GM19025 (cell line): ENCODE data around the gene CEP78.

Source experiments
- ATAC-seq: cut with Tn5 transposase; IDR thresholded peaks from one replicate; pipeline ENCODE4 v1.9.1; 2021; ENCODE audit warnings: mild to moderate bottlenecking, low read depth, moderate library complexity; ENCODE audit not compliant: unreplicated experiment

Gene CEP78

DNA sequence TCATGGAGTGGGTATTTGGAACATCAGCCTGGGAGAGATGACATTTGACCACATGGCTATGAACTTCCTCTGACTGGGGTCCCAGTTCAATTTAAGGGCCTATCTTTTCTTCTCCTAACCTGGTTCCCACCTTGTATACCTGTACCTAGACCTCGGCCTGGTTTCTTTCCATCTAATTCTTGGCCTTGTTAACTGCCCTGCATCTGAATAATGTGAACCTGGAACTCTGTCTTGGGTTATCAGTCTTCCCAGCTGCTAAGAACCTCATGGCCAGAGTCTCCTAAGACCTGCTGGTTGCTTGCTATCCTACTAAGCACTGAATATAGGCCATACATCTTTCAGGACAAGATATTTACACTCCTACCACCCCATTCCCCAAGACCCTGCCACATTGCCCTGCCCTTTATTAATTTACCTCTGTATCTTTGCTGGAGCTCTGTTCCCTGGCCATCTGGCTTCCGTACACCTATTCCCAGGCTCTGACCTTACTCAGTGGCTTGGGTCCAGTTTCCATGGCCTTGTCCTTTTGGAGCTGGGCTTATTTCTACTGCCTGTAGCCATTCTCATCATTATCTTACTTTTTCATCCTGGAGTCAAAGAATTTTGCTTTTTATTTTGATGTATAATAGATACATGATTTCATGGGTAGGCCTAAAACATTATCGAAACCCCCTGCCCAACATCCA, 67.6 kb downstream of the CEP78 start:
- ATAC-seq = no peak

DNA sequence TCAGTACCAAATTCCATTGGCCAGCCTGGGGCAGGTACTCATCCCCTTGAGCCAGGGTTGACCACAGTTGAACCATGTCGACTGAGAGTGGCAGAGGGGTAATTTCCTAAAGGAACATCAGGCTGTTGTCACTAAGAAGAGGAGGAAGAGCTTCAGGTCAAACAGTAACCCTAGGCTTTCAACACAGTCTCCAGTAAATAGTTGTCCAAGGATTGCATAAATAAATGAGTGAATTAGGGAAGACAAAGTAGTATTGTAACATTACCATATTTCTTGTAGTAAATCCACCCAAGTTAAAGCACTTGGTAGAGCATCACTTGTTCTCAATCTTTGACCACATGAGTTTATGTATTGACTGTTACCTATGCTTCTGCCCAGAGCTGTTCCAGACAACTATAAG, 68.5 kb downstream of the CEP78 start:
- ATAC-seq = no peak

DNA sequence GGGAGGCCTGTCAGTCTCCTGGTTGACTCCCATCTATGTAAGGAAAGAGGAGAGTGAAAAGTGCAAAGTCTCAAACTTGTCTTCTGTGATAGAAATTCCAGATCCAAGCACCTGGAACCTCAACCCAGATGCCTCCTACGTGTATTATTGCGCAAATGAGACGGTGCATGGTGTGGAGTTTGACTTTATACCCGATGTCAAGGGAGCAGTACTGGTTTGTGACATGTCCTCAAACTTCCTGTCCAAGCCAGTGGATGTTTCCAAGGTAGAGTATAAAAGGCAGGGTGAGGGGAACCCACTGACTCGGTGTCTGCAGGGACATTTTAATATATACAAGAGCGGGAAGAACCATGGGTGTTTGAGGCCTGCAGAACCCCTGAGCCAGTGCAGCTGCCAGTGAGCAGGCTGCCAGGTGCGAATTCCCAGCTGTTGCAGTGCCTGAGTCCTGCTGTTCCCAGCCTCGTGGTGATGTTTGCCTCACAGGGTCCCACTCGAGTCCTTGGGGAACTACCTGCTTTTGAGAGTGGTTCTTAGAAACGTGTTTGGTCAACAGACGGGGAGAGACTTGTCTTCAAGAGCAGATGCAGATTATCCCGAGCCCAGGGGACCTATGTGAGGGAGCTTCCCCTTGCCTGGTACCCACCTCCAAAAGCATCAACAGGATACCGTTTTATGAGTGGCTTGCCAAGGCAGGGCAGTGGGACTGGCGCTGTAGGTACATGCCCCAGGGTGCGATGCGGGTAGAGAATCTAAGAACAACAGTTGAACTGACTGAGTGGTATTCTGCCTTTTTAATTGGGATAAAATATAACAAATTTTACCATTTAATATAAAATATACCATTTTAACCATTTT, 70.6 kb downstream of the CEP78 start:
- no peak for ATAC-seq

DNA sequence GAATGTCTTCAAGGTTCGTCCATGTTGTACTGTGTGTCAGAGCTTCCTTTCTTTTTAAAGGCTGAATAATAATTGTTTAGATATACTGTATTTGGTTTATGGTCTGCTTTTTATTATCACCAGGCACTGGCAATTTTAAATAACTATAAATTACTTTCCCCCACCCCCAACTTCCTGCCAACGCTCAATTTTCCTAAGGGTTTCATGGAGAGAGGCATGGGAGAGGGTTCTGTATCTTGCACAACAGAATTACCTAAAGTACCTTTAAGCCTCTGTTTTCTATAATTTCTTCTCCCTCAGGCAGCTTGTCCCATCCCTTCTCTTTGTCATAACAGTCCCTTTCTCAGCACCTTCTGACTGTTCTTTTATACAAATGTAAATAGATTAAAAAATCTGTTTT, 71.5 kb downstream of the CEP78 start:
- ATAC-seq = no peak

DNA sequence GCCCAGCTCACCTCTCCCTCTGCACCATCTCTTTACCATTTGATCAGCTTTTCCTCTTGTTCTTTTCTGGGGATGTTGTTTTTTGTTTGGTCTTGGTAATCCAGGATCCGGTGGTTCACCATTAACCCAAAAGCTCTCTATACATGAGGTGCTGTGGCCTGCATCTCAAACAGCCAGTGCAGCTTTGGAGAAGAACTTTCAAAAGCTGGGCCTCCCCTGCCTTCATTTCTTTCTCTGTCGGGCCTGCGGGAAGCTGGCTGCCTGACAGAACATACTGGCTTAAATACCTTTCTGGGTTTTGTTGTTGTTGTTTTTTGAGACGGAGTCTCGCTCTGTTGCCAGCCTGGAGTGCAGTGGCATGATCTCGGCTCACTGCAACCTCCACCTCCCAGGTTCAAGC, 73.2 kb downstream of the CEP78 start:
- ATAC-seq = no peak

DNA sequence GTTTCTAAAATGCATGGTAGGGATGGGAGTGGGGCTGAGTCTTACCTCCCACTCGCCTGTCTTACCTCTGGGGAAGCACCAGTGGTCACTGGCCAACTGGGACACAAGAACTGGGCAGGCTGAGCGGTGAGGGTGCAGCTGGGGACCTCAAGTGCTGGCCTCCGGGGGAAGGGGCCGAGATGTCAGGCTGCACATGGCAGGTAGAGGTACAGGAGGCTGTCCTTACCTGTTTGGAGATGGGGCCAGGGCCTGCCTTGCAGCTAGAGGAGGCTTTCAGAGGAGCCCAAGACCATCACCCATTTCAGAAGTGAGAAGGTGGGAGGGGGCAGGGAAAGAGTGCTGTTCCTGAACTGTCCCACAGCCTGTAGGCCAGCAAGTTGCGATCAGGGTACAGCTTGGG, 75.2 kb downstream of the CEP78 start:
- no peak for ATAC-seq

DNA sequence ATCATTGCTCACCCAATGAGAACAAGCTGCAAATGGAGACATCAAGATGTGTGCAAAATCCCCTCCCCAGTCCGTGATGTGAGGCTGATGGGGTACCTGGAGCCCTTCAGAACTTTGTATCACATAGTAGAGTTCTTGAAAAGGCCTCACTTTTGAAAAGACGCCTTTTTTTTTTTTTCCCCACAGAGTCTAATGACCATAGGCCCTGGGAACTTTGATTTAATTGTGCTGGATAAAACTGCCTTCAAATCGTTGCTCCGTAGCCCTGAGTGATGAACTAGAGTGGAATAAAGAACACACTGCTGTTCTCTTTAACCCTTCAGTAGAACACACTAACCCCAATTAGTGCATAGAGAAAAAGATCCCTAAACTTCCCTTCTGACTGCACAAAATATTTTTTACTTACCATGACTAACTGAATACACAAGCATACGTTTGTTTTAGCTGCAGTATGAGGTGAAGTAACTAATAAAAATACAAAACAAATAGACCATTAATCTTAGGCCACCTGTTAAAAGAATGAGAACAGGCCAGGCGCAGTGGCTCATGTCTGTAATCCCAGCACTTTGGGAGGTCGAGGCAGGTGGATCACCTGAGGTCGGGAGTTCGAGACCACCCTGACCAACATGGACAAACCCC, 76.1 kb downstream of the CEP78 start:
- no peak for ATAC-seq

DNA sequence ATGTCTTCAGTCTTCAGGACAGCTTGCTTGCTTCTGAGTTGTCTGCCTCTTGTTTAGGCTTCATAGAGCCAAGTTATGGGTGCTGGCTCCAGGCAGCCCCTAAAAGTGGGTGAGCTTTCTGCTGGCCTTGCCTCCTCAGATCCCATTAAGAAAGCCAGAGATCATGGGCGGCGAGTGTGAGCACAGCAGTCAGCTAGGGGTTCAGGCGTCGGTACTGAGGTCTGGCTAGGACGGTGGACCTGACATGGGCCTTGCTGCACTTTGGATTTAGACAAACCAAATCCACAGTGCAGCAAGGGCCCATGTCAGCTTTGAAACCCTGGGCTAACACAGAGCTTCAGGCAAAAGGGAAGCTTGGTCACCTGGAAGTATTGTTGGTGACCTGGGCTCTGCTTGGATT, 78.7 kb downstream of the CEP78 start:
- no peak for ATAC-seq

DNA sequence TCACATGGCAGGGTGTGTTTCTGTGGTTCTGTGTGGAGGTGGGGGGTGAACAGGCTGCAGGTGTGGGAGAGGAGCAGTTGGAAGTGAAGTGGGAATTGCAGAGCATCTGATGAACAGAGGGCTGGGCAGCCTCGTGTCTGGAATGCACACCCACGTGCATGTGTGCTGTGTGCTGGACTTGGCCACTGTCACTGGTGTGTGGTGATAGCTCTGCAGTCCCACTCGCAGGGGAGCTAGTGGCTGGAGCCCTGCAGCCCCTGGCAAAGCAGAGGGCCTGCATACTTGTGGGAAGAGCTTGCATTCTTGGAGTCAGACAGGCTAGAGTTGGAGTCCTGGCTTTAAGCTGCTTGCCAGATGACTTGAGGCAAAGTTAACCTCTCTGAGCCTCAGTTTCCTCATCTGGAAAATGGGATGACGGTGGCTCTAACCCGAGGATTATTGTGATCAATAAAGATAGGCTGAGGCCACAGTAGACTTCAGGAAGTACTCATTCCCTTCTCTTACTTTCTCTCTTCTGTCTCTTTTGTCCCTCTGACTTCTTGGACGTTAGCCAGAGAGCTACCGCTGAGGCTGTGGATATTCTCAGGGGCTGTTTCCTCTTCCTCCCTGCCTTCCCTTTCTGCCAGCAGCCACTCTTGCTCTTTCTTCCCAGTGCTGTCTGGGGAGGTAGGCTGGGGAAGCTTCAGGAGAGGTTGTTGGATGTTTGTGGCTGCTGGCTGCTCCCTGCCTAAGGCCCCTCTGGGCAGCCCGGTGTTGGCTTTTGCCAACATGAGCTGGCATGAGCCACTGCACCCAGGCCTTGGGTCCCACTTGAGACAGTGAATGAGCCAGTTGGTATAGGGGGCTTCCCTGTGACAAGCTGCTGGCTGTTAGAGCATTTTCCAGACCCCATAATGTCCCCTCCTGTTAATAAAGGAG, 79.3 kb downstream of the CEP78 start:
- no peak for ATAC-seq

DNA sequence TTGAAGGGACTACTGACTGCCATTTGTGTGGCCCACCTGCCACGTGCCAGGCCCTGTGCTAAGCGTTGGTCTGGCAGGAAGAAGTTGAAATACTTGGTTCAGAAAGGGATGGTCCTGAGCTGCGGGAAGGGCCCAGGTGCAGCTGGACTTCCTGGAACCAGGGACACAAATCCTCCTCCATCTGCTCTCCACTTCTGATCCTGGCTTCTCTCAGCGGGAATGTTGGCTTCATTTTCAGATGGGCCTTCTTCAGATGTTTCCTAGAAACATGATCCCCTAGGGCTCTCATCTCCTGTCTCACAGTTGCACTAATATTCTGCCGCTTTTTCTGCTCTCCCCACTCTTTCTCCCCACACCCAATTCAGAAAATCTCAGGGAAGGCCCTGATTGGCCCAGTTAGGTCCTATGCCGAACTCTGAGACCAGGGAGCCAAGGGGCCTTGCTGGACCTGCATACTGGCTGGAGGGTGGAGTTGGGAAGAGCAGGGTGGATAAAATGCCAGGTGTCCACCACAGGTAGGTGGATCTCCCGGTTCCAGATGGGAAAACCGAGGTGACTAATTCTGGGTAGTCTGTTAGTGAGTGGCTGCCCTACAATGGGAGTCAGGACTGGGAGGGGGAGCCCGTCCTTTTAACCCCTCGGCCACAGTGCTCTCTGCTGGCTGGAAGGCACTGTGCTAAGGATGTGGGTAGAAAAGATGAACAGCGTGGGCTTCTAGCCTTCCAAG, 80.5 kb downstream of the CEP78 start:
- no peak for ATAC-seq

DNA sequence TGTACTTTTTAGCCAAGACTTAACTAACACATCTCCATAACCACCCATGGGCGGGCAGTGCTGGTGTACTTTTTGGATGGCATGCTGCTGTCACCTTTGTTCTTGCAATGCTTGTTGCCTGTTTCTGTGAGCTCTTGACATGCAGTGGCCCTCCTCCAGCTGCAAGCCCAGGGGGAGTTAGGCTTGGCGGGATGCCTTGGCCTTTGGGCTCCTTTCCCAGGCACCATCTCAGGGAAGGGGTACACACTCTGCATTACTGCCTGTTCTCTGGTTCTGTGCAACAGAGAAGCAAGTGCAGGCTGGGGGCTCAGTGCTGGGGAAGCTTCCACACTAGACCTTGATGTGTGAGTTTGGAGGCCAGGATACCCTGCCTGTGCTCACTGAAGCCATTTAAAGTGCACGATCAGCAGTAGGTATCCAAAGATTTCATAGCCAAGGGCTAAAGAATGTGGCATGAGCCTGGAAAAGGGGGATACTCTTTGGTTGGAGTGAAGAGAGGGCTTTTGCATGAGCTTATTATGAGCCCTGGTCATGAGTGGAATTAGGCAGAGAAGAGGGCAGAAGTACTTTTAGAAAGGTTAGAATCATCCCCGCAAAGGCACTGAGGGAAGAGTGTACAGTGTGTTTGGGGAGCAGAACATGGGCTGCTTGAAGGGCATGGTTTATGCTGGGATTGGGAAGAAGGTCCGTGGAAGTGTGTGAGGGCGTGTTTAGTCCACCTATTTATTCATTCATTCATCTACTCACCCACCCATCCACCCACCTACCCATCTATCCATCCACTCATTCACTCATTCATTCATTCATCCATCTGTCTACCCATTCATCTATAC, 83.5 kb downstream of the CEP78 start:
- ATAC-seq = no peak

DNA sequence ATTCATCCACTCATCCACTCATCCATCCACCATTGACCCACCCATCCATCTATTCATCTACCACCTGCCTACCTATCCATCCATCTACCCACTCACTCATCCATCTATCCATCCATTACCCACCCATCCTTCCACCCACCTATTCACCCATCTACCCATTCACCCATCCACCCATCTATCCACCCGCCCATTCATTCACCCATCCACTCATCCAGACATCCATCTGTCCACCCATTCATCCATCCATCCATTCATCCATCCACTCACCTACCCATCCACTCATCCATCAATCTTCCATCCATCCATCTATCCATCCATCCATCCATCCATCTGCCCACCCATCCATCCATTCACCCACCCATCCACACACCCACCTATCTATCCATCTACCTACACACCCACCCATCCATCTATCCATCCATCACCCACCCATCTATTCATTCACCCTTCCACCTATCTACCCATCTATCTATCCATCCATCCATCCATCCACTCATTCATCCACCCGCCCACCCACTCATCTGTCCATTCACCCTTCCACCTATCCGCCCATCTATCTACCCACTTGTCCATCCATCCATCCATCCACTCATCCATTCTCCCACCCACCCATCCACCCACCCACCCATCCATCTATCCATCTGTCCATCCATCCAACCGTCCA, 84.3 kb downstream of the CEP78 start:
- ATAC-seq = no peak

DNA sequence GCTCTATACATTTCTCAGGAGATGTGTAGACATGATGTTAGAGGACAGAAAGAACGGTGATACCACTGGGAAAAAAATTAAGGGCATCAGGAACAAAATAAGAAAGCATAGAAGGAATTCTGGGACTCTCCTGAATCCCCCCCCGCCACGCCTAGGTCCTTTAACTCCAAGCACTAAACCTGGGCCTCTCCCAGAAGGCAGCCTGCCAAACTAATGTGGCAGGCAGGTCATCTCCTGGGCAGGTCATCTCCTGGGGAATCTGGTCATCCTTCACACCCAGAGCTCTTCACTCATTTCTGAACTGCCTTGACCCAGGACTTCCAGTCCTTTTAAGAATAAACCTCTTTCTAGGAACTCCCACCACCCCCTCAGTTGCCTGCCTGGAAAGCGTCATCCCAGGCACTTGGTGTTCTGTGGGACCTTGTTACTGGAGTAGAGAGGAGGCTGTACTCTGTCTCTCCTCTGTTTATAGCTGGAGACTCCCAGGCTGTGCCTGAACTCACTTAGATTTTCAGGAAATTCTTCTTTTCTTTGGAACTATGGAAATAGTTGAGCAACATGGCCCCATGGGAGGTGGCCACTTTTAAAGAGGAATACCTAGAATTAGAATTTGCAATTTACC, 85.1 kb downstream of the CEP78 start:
- no peak for ATAC-seq

DNA sequence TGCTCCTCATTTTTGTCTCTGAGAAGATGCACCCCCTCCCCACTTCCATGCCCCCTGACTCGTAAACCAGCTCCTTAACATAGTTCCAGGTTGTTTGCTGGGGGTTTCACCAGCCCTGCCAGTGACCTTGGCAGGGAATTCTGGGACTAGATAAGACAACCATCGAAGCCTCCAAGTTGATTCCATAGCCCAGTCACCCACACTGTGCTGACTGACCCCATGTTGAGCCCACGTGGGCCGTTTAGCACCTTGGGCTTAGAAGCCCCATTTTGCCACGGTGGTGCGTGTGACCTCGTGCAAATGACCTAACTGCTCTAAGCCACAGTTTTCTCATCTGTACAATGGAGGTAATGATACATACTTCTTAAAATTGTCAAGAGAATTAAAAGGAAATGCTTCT, 85.6 kb downstream of the CEP78 start:
- no peak for ATAC-seq

DNA sequence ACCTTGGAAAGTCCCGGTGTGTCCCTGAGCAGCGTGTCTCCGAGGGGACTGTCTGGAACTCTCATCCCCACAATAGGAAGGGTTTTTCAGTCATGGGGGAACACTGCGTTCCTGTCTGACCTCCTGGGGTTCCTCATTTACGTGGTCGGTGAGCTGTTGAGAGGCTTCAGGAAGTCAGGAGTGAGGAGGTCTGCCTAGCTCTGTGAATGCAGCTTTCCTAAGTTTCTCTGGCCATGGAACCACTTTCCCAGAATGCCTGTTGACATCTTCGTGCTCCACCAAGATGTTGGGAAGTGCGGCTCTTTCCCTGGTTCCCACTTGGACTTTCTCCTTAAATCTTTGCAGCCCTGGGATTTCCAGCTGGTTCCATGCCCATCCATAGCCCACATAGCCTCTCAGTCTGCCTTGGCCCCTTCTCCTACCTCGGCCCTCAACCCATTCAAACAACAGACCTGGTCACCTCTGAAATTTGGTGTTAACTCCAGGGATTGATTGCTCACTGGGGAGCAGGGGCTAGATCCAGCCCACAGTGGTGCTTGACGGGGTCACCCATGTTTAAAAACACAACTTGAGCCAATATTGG, 88.3 kb downstream of the CEP78 start:
- no peak for ATAC-seq

DNA sequence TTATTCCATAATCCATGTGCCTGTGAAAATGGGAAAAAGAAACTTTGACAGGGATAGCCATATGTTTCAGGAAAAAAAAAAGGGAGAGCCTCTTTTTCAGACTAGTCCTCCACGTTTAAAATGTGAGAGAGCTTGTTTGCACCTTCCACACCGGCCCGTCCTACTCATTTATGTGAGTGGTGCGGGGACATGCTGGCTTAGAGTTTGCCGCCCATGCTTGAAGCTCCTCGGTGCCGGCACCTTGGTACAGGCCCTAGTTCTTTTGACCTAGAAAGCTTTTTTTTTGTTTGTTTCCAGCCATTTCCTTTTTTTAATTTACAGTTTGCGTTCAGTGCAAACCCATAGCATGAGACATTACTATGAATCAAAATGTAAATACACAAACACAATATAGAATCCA, 88.8 kb downstream of the CEP78 start:
- ATAC-seq = no peak

DNA sequence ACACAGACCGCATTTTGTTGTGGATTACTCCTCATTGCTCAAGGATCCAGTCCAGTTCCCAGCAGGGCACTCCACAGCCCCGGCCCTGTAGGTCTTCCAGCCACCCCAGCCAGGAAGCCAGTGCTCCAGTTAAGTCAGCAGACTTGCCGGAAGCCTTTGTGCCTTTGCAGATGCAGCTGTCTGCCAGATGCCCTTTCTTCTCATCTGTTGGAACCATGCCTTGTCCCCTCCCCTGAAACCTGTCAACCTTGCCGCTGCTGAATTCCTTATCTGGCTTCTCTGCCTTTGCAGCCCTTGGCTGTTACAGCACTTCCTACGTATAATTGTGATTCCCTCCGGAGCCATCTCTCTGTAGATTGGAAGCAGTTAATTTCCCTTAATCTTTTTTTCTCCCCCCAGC, 89.5 kb downstream of the CEP78 start:
- no peak for ATAC-seq

DNA sequence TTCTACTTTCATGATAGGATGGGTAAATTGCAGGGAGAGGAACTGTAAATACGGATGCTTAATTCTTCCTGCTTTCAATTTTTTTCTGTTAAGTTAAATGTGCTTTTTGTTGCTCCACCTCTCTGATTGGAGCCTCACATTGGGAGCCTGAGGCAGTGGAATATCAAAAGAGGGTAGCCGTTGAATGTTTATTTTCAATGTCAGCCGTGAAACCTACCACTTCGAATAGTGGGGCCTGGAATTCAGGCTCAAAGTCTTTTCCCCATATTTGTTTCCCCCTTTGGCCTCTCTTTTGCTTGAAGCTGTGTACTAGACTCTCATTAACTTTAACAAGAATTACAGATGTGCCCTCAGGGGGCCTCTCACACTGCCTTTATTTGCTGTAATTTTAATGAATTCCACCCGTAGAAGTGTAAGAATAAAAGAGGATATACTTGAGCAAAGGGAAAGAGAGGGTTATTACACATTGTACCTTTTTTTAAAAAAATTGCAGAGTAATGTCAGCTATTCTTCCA, 90.0 kb downstream of the CEP78 start:
- ATAC-seq = no peak
